Measurements from ENCODE around the gene RILPL2. TPM values are rescaled to one million over a fixed set of nuclear protein-coding genes. Genes with fewer than 3 reads are reported as not detected.
A peak's percentile ranks its signal among the peaks of the same experiment; 100 is the strongest.

The RILPL2 gene
- total RNA-seq, 6 experiments from 2014 or later = 1.6 to 2.7 (median 1.8) TPM

DNA sequence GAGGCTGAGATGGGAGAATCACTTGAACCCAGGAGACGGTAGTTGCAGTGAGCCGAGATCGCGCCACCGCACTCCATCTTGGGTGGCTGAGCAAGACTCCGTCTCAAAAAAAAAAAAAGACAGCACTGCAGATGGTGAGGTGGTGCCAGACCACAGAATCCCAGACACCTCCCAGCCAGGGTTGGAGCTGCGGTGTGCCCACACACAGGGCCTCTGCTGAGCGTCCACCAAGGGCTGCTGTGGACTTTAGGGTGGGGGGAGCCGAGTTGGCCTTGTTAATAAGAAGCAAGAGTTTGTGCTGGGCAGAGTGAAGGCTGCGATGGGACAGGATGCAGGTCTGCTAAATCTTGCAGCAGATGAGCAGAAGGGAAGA lies 38.3 kb downstream of the RILPL2 start:
- Histone ChIP-seq H3K27ac (no peak overlapping the region), H3K4me1 (peaks cover 0 to 13% (median 3%) of the 10 kb centered on the region in 4 donors), H3K9me3 (no peaks in the 10 kb centered on the region), H3K36me3 (peaks cover 7 to 59% (median 20%) of the 10 kb centered on the region in 4 donors), H3K27me3 (no peaks in the 10 kb centered on the region), H3K4me3 (no peak overlapping the region)
- WGBS (ENCODE audit: insufficient coverage, low coverage, low lambda C conversion rate, missing lambda C conversion rate) = 93% methylated on average over 9 of the region's 10 CpGs
- TF ChIP-seq, protein P1, sequence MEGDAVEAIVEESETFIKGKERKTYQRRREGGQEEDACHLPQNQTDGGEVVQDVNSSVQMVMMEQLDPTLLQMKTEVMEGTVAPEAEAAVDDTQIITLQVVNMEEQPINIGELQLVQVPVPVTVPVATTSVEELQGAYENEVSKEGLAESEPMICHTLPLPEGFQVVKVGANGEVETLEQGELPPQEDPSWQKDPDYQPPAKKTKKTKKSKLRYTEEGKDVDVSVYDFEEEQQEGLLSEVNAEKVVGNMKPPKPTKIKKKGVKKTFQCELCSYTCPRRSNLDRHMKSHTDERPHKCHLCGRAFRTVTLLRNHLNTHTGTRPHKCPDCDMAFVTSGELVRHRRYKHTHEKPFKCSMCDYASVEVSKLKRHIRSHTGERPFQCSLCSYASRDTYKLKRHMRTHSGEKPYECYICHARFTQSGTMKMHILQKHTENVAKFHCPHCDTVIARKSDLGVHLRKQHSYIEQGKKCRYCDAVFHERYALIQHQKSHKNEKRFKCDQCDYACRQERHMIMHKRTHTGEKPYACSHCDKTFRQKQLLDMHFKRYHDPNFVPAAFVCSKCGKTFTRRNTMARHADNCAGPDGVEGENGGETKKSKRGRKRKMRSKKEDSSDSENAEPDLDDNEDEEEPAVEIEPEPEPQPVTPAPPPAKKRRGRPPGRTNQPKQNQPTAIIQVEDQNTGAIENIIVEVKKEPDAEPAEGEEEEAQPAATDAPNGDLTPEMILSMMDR (IDR thresholded peaks at IDR 0.05) = no peak
- no peak for TF ChIP-seq POLR2A (IDR thresholded peaks at IDR 0.05)
- intact Hi-C loops (cut with DNase I) = no loop called here
- DNase-seq (no peak), ATAC-seq (peak in 1 of 4 donors; percentile 36)

DNA sequence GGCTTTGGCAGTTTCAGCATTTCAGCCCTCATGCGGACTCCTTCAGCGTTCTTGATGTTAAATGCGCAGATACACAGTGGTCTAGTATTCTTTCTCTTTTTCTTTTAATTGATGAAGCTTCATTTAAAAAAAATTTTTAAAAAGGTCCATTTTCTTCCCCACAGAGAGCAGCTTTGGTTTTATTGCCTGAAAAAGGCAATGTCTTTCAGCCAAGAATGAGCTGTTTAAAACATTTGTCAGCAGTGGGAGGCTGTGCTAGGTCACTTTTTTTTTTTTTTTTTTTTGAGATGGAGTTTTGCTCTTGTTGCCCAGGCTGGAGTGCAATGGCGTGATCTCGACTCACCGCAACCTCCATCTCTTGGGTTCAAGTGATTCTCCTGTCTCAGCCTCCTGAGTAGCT lies 39.1 kb downstream of the RILPL2 start:
- intact Hi-C loops (cut with DNase I) = no loop called here
- H3K27ac ChIP-seq = no peak overlapping the region
- TF ChIP-seq, protein P1 (IDR thresholded peaks at IDR 0.05) = no peak
- no peak for TF ChIP-seq POLR2A (IDR thresholded peaks at IDR 0.05)
- H3K4me3 ChIP-seq = no peak overlapping the region
- H3K4me1 ChIP-seq = peaks cover 0 to 13% (median 3%) of the 10 kb centered on the region in 4 donors
- ATAC-seq (no peak), DNase-seq (no peak)
- no peaks in the 10 kb centered on the region for H3K9me3 ChIP-seq
- H3K27me3 ChIP-seq = no peaks in the 10 kb centered on the region
- 96% methylated on average over 6 of the region's 6 CpGs for WGBS (ENCODE audit: insufficient coverage, low coverage, low lambda C conversion rate, missing lambda C conversion rate)
- H3K36me3 ChIP-seq = peaks cover 7 to 59% (median 20%) of the 10 kb centered on the region in 4 donors

DNA sequence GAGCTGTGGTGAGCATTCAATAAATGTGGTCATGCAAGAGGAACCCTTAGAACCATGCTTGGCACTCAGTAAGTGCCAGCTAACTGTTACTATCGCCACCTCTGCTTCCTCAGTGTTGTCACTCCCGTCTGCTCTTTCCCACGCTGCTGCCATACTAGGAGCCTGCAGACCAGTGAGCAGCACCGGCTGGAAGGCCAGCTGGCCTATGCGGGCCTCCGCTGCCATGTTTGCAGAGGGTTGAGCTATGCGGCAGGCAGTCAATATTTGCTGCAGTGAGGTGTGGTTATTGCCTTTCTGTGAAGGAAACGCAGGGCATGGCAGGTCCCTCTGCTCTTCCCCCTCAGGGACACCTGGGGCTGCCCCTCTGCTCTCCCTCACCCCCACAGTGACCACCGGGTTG lies 39.5 kb downstream of the RILPL2 start:
- Histone ChIP-seq H3K4me1 (peaks cover 0 to 13% (median 3%) of the 10 kb centered on the region in 4 donors), H3K4me3 (no peak overlapping the region), H3K9me3 (no peaks in the 10 kb centered on the region), H3K27me3 (no peaks in the 10 kb centered on the region), H3K36me3 (peaks cover 7 to 59% (median 20%) of the 10 kb centered on the region in 4 donors), H3K27ac (no peak overlapping the region)
- DNase-seq (no peak), ATAC-seq (no peak)
- TF ChIP-seq POLR2A (IDR thresholded peaks at IDR 0.05) = no peak
- TF ChIP-seq, protein P1 (IDR thresholded peaks at IDR 0.05) = no peak
- intact Hi-C loops (cut with DNase I) = no loop called here
- 74% methylated on average over 8 of the region's 9 CpGs for WGBS (ENCODE audit: insufficient coverage, low coverage, low lambda C conversion rate, missing lambda C conversion rate)

DNA sequence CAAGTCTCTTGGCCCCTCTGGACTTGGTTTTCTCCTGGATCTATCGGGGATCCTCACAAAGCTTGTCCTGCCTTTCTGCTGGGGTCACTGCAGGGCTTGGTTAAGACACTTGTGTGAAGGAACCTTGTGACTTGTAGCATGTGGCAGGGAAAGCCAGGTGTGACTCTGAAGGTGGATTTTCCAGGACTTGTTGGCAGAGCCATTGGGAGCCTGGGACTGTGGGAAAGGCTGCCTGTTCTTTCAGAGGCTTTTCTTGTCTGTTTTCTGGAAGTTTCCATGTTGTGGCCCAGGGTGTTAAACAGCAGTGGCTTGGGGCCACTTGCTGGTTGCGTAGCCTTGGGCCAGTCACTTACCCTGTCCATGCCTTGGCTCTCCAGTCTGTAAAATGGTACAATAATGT lies 39.9 kb downstream of the RILPL2 start:
- WGBS (ENCODE audit: insufficient coverage, low coverage, low lambda C conversion rate, missing lambda C conversion rate) = 89% methylated on average over 1 of the region's 2 CpGs
- TF ChIP-seq, protein P1 (IDR thresholded peaks at IDR 0.05) = no peak
- TF ChIP-seq POLR2A (IDR thresholded peaks at IDR 0.05) = no peak
- H3K9me3 ChIP-seq = no peaks in the 10 kb centered on the region
- ATAC-seq = no peak
- no peak for DNase-seq
- no peaks in the 10 kb centered on the region for H3K27me3 ChIP-seq
- H3K27ac ChIP-seq = no peak overlapping the region
- intact Hi-C loops (cut with DNase I) = no loop called here
- peaks cover 7 to 62% (median 21%) of the 10 kb centered on the region in 4 donors for H3K36me3 ChIP-seq
- no peak overlapping the region for H3K4me3 ChIP-seq
- H3K4me1 ChIP-seq = peaks cover 0 to 13% (median 3%) of the 10 kb centered on the region in 4 donors

DNA sequence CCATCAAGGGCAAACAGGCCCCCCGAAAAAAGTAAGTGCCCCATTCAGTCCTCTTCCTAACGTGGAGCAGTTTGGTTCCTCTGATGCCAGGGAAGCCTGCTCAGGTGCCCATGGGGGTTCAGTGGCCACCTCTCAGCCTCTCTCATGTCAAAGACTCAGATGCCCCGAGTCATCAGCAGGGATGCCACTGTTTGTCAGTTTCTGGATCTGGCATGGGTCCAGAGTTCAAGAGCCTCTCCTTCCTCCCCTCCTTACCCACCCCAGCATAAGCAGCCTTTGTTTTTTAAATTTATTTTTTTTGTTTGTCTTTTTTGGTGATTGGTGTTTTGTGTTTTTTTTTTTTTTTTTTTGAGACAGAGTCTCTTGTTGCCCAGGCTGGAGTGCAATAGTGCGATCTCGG lies 41.2 kb downstream of the RILPL2 start:
- Histone ChIP-seq H3K36me3 (peaks cover 7 to 72% (median 23%) of the 10 kb centered on the region in 4 donors), H3K9me3 (no peaks in the 10 kb centered on the region), H3K4me3 (no peak overlapping the region), H3K27me3 (no peaks in the 10 kb centered on the region), H3K27ac (no peak overlapping the region), H3K4me1 (peaks cover 0 to 15% (median 3%) of the 10 kb centered on the region in 4 donors)
- intact Hi-C loops (cut with DNase I) = no loop called here
- ATAC-seq = no peak
- DNase-seq = no peak
- WGBS (ENCODE audit: insufficient coverage, low coverage, low lambda C conversion rate, missing lambda C conversion rate) = 82% methylated on average over 5 of the region's 5 CpGs
- TF ChIP-seq, protein P1 (IDR thresholded peaks at IDR 0.05) = no peak
- no peak for TF ChIP-seq POLR2A (IDR thresholded peaks at IDR 0.05)
